Adrenal gland (tissue), 12 donors: ENCODE results near the gene FFAR1. TPM values are rescaled to one million over a fixed set of nuclear protein-coding genes. Genes with fewer than 3 reads are reported as not detected.

ENCODE experiments used
- DNase-seq, 7 donors: peaks; one replicate each; pipeline ENCODE4 v3.0.0-alpha.2; 2019 to 2020
- H3K27ac ChIP-seq, 5 donors: fragments of 200-600 bp; sonication (generic) in 4 of 5; 1 replicate in 3 of 5; 2 replicates in 2 of 5; pipeline versions ENCODE4 v1.5.1 to v1.8.0; 2016 to 2020; ENCODE audit warnings: mild to moderate bottlenecking in 1 of 5
- H3K27me3 ChIP-seq: fragments of 200-600 bp; 2 replicates; pipeline ENCODE4 v1.8.0; 2021
- H3K36me3 ChIP-seq, 2 donors: fragments of 200-600 bp; replicated peaks in 1 of 2; 1 replicate in 1 of 2; 2 replicates in 1 of 2; pipeline versions ENCODE4 v1.5.1 to v1.8.0; 2018 to 2022
- H3K4me1 ChIP-seq, 2 donors: fragments of 200-600 bp; replicated peaks in 1 of 2; 1 replicate in 1 of 2; 2 replicates in 1 of 2; pipeline versions ENCODE4 v1.5.1 to v1.8.0; 2018 to 2021
- H3K4me3 ChIP-seq, 4 donors: fragments of 200-600 bp; sonication (generic) in 3 of 4; one replicate each; pipeline ENCODE4 v1.5.1; 2016 to 2018
- H3K9me3 ChIP-seq, 3 donors: fragments of 200-600 bp; sonication (generic) in 1 of 3; replicated peaks in 1 of 3; 1 replicate in 2 of 3; 2 replicates in 1 of 3; pipeline versions ENCODE4 v1.5.1 to v1.8.0; 2016 to 2021
- CTCF ChIP-seq, 6 experiments: fragments of 450-650 bp in 4 of 6; fragments of 200-600 bp in 2 of 6; sonication (generic) in 1 of 6; IDR thresholded peaks; 1 replicate in 5 of 6; 2 replicates in 1 of 6; pipeline versions ENCODE4 v1.5.1 to v1.8.0; 2016 to 2021; ENCODE audit warnings: antibody characterized with exemption in 6 of 6, mild to moderate bottlenecking in 2 of 6, moderate library complexity in 1 of 6
- POLR2A ChIP-seq, 2 donors: fragments of 450-650 bp; IDR thresholded peaks; one replicate each; pipeline ENCODE4 v1.6.1; 2017; ENCODE audit warnings: antibody characterized with exemption in 2 of 2, mild to moderate bottlenecking in 2 of 2, moderate library complexity in 1 of 2
- WGBS, 4 donors: extraction: QIAGEN DNeasy Blood & Tissue Kit in 2 of 4; methylation state at CpG; one replicate each; pipeline versions ENCODE4 v1.1.5 to v1.1.7; 2013 to 2017; 5-methylcytosine and 5-hydroxymethylcytosine counted together
- intact Hi-C, 2 donors: fragments of 100-400 bp; cut with DNase I; formaldehyde crosslinking; loops; one replicate each; pipeline versions ENCODE4 v1.14.1 to v1.15.0; 2022 to 2023
- polyA plus RNA-seq, 3 donors: library from polyadenylated mRNA; stranded (reverse); fragments of 200-250 nt in 2 of 3; fragments of 350-450 nt in 1 of 3; fragmentation: Illumina TruSeq in 1 of 3; extraction: RNeasy Lipid Tissue Mini Kit (QIAGEN cat#74804) in 1 of 3; gene quantifications; one replicate each; pipeline ENCODE4 v1.2.3, GENCODE V29; 2013 to 2014
- total RNA-seq, 9 donors: library from RNA; depleted of rRNA in 4 of 9; stranded (reverse); fragments of >200 nt in 4 of 9; fragments of 120-200 nt in 1 of 9; fragmentation: NEBNext Ultra II Directional in 1 of 9; extraction: Animal tissue kit (Norgen Biotek cat#: 25700) in 1 of 9; gene quantifications; one replicate each; pipeline versions ENCODE4 v1.1.0 to v1.2.4, GENCODE V29; 2013 to 2023
- donor health status: healthy with polysubstance abuse.
- donor health status: Bipolar disorder and iron deficiency.
- donor health status: DM: yes; HTN: yes; CAD: no.
- donor health status: DM: no; HTN: no; CAD: no.
- donor health status: DM: no; HTN: no; CAD: no.
- donor health status: DM: yes; HTN: yes; CAD: no.

Gene FFAR1
- total and polyA plus RNA-seq, 12 donors, result 0.03 to 0.11 TPM; not detected in 10

DNA sequence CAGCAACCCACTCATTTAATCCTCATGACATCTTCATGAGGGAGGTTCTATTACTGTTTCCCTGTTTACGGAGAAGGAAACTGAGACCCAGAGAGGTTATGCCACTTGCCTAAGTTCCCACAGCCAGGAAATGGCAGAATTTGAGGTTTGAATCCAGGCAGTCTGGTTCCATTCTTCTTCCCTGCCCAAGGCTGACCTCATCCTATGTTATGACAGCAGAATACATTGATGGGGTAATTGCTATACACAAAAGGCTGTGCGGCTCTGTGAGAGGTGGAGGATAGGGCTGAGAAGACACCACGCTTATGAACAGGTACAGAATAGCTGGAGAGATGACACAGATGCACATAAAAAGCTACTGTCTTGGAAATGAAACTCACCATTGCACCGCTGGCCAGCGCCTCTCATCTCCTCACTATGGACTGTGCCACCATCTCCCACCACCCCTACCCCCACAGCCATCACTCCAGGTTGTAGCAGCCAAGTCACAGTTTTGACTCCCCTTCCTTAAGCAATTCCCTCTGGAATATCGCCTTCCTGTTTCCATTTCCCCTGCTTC lies 44.3 kb upstream of the FFAR1 start:
- no peaks in the 10 kb centered on the region for H3K36me3 ChIP-seq
- no peaks in the 10 kb centered on the region for H3K9me3 ChIP-seq
- H3K4me1 ChIP-seq, result no peaks in the 10 kb centered on the region
- H3K27ac ChIP-seq, result no peak overlapping the region
- intact Hi-C loops, result no loop called here
- no peaks in the 10 kb centered on the region for H3K27me3 ChIP-seq
- WGBS, 4 donors, result 85 to 90% (median 88%) methylated on average over 6 of the region's 6 CpGs
- no peak overlapping the region for H3K4me3 ChIP-seq
- TF ChIP-seq POLR2A (IDR thresholded peaks at IDR 0.05) (no peak), CTCF (IDR thresholded peaks at IDR 0.05) (no peak)
- DNase-seq, result no peak

- Histone ChIP-seq H3K4me3 (no peak overlapping the region), H3K36me3 (no peaks in the 10 kb centered on the region), H3K27me3 (no peaks in the 10 kb centered on the region), H3K27ac (no peak overlapping the region), H3K4me1 (peaks cover under 1 to 2% of the 10 kb centered on the region in 2 donors), H3K9me3 (no peaks in the 10 kb centered on the region)
- TF ChIP-seq POLR2A (IDR thresholded peaks at IDR 0.05) (no peak), CTCF (IDR thresholded peaks at IDR 0.05) (no peak)
- intact Hi-C loops, result no loop called here
- WGBS, 4 donors, result 81 to 90% (median 86%) methylated on average over 11 of the region's 11 CpGs
- no peak for DNase-seq
Measured at GRCh38 chr19:35304036-35304435, 43.7 kb upstream of the FFAR1 start.

DNA sequence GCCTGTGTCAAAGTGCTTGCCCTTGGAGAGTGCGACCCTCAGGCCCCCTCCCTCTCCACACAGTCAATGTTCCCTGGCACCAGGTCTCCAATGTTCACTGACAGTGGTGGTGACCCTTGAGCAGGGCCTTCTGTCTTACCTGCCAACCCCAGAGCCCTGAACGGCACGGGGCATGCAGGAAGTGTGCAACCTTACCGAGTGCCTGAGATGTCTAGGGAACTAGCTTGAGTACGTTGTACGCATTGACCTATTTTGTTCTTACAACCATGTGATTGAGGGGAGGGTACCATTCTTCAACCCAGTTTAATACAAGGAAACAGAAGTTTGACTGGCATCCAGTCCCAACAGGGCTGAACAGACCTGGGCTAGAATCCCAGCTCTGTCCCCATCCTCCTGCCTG lies 42.5 kb upstream of the FFAR1 start:
- 84 to 93% (median 88%) methylated on average over 4 to 6 of the region's 6 CpGs for WGBS, 4 donors
- peaks cover 12 to 13% of the 10 kb centered on the region in 2 donors for H3K4me1 ChIP-seq
- no peaks in the 10 kb centered on the region for H3K36me3 ChIP-seq
- DNase-seq, result no peak
- H3K27me3 ChIP-seq, result no peaks in the 10 kb centered on the region
- no peak overlapping the region for H3K27ac ChIP-seq
- intact Hi-C loops, result no loop called here
- no peak overlapping the region for H3K4me3 ChIP-seq
- TF ChIP-seq CTCF (IDR thresholded peaks at IDR 0.05) (no peak), POLR2A (IDR thresholded peaks at IDR 0.05) (no peak)
- no peaks in the 10 kb centered on the region for H3K9me3 ChIP-seq

- intact Hi-C loops, result no loop called here
Measured at GRCh38 chr19:35306473-35307246, 41.0 kb upstream of the FFAR1 start.

More at GRCh38 chr19:35306473-35307246, 41.0 kb upstream of the FFAR1 start:
- WGBS, 4 donors, result 91 to 93% (median 92%) methylated on average over 20 of the region's 20 CpGs
- Histone ChIP-seq H3K9me3 (no peaks in the 10 kb centered on the region), H3K4me3 (no peak overlapping the region), H3K4me1 (peaks cover 13% of the 10 kb centered on the region in 2 donors), H3K27ac (no peak overlapping the region), H3K36me3 (no peaks in the 10 kb centered on the region), H3K27me3 (no peaks in the 10 kb centered on the region)
- TF ChIP-seq CTCF (IDR thresholded peaks at IDR 0.05) (no peak), POLR2A (IDR thresholded peaks at IDR 0.05) (no peak)
- no peak for DNase-seq
